HEK293 (cell line): ENCODE measurements around the gene TNS1.

Source experiments
- CTCF ChIA-PET: fragments of 350-600 bp; formaldehyde crosslinking; extraction: SDS; loops from one replicate; lab custom pipeline; 2021; ENCODE audit warnings: antibody characterized with exemption; lab: Yijun Ruan, JAX
- POLR2A ChIA-PET: fragments of 300-600 bp; formaldehyde crosslinking; extraction: SDS; loops from one replicate; lab custom pipeline; 2020; ENCODE audit warnings: antibody characterized with exemption, inconsistent platforms; lab: Yijun Ruan, JAX
- H3K27ac ChIP-seq: fragments of 200-500 bp; sonication (Bioruptor generic); 2 replicates; pipeline ENCODE4 v1.5.1; 2014; ENCODE audit warnings: low read depth, low read length, control low read depth, inconsistent platforms; ENCODE audit errors: extremely low read depth
- H3K36me3 ChIP-seq, 2 experiments: fragments of 200-500 bp in 1 of 2; sonication (Bioruptor generic) in 1 of 2; 1 replicate in 1 of 2; 2 replicates in 1 of 2; pipeline ENCODE4 v1.5.1; 2014 to 2017; ENCODE audit warnings: inconsistent platforms in 2 of 2, low read length in 2 of 2; ENCODE audit not compliant: control insufficient read depth in 2 of 2, insufficient read depth in 1 of 2
- H3K4me1 ChIP-seq: fragments of 200-500 bp; sonication (Bioruptor generic); 2 replicates; pipeline ENCODE4 v1.5.1; 2014; ENCODE audit warnings: mild to moderate bottlenecking, low read length, inconsistent platforms; ENCODE audit not compliant: control insufficient read depth, insufficient read depth
- H3K4me3 ChIP-seq: 2 replicates; pipeline ENCODE4 v1.5.1; 2011; ENCODE audit warnings: low read depth, mild to moderate bottlenecking, control low read depth, low read length, moderate library complexity
- H3K9me3 ChIP-seq: fragments of 200-500 bp; sonication (Bioruptor generic); 2 replicates; pipeline ENCODE4 v1.5.1; 2014; ENCODE audit warnings: low read depth, low read length, inconsistent platforms; ENCODE audit not compliant: control insufficient read depth, insufficient read depth
- FEZF1 ChIP-seq: fragments of 450-650 bp; formaldehyde crosslinking; IDR thresholded peaks from 2 replicates; pipeline ENCODE4 v1.5.1; 2016; ENCODE audit warnings: missing biosample characterization, missing genetic modification characterization
- KLF1 ChIP-seq: fragments of 450-650 bp; formaldehyde crosslinking; IDR thresholded peaks from 2 replicates; pipeline ENCODE4 v1.5.1; 2016; ENCODE audit warnings: missing biosample characterization, missing genetic modification characterization
- YY2 ChIP-seq: fragments of 450-650 bp; formaldehyde crosslinking; IDR thresholded peaks from 2 replicates; pipeline ENCODE4 v1.5.1; 2016; ENCODE audit warnings: missing biosample characterization, missing genetic modification characterization
- ZEB2 ChIP-seq: fragments of 450-650 bp; formaldehyde crosslinking; IDR thresholded peaks from 2 replicates; pipeline ENCODE4 v1.5.1; 2016; ENCODE audit warnings: missing biosample characterization, missing genetic modification characterization
- ZNF140 ChIP-seq: fragments of 450-650 bp; formaldehyde crosslinking; IDR thresholded peaks from 2 replicates; pipeline ENCODE4 v1.5.1; 2016; ENCODE audit warnings: missing biosample characterization, missing genetic modification characterization
- ZNF16 ChIP-seq: fragments of 450-650 bp; formaldehyde crosslinking; IDR thresholded peaks from 2 replicates; pipeline ENCODE4 v1.5.1; 2016; ENCODE audit warnings: low read depth, missing biosample characterization, missing genetic modification characterization
- ZNF48 ChIP-seq: fragments of 450-650 bp; formaldehyde crosslinking; IDR thresholded peaks from 2 replicates; pipeline ENCODE4 v1.5.1; 2016; ENCODE audit warnings: missing biosample characterization, missing genetic modification characterization
- ZNF501 ChIP-seq: fragments of 450-650 bp; formaldehyde crosslinking; IDR thresholded peaks from 2 replicates; pipeline ENCODE4 v1.5.1; 2016; ENCODE audit warnings: missing biosample characterization, missing genetic modification characterization
- ZNF510 ChIP-seq: fragments of 450-650 bp; formaldehyde crosslinking; IDR thresholded peaks from 2 replicates; pipeline ENCODE4 v1.5.1; 2018; ENCODE audit warnings: mild to moderate bottlenecking, missing genetic modification characterization, missing biosample characterization; ENCODE audit not compliant: insufficient replicate concordance
- ZNF521 ChIP-seq: fragments of 450-650 bp; formaldehyde crosslinking; IDR thresholded peaks from 2 replicates; pipeline ENCODE4 v1.5.1; 2017; ENCODE audit warnings: missing biosample characterization, mild to moderate bottlenecking, missing genetic modification characterization
- ZNF560 ChIP-seq: fragments of 450-650 bp; formaldehyde crosslinking; IDR thresholded peaks from 2 replicates; pipeline ENCODE4 v1.5.1; 2017; ENCODE audit warnings: missing biosample characterization, missing genetic modification characterization, borderline replicate concordance
- ZNF561 ChIP-seq: fragments of 450-650 bp; IDR thresholded peaks from 2 replicates; pipeline ENCODE4 v1.5.1; 2018; ENCODE audit warnings: missing biosample characterization, missing genetic modification characterization, borderline replicate concordance
- ZNF654 ChIP-seq: fragments of 450-650 bp; formaldehyde crosslinking; IDR thresholded peaks from 2 replicates; pipeline ENCODE4 v1.5.1; 2016; ENCODE audit warnings: low read depth, missing biosample characterization, missing genetic modification characterization
- ZNF664 ChIP-seq: fragments of 450-650 bp; formaldehyde crosslinking; IDR thresholded peaks from 2 replicates; pipeline ENCODE4 v1.5.1; 2016; ENCODE audit warnings: missing biosample characterization, missing genetic modification characterization
- ZNF747 ChIP-seq: fragments of 450-650 bp; formaldehyde crosslinking; IDR thresholded peaks from 2 replicates; pipeline ENCODE4 v1.5.1; 2016; ENCODE audit warnings: missing biosample characterization, missing genetic modification characterization
- ZNF830 ChIP-seq: fragments of 450-650 bp; IDR thresholded peaks from 2 replicates; pipeline ENCODE4 v1.5.0; 2018; ENCODE audit warnings: missing biosample characterization, missing genetic modification characterization, low read depth, mild to moderate bottlenecking, moderate library complexity
- TF ChIP-seq, protein P1 (sequence below): fragments of 450-650 bp; formaldehyde crosslinking; IDR thresholded peaks from 2 replicates; pipeline ENCODE4 v1.5.1; 2016; ENCODE audit warnings: missing biosample characterization, missing genetic modification characterization, borderline replicate concordance
- TF ChIP-seq, protein P2 (sequence below): fragments of 450-650 bp; formaldehyde crosslinking; IDR thresholded peaks from 2 replicates; pipeline ENCODE4 v1.5.1; 2017; ENCODE audit warnings: missing biosample characterization, missing genetic modification characterization
- TF ChIP-seq, protein P3 (sequence below): fragments of 450-650 bp; formaldehyde crosslinking; IDR thresholded peaks from 2 replicates; pipeline ENCODE4 v1.5.1; 2016; ENCODE audit warnings: missing biosample characterization, missing genetic modification characterization
- TF ChIP-seq, protein P4 (sequence below): fragments of 450-650 bp; formaldehyde crosslinking; IDR thresholded peaks from 2 replicates; pipeline ENCODE4 v1.5.1; 2016; ENCODE audit warnings: missing biosample characterization, missing genetic modification characterization
- TF ChIP-seq, protein P5 (sequence below): fragments of 450-650 bp; formaldehyde crosslinking; IDR thresholded peaks from 2 replicates; pipeline ENCODE4 v1.5.1; 2017; ENCODE audit warnings: missing biosample characterization, missing genetic modification characterization

Gene TNS1

DNA sequence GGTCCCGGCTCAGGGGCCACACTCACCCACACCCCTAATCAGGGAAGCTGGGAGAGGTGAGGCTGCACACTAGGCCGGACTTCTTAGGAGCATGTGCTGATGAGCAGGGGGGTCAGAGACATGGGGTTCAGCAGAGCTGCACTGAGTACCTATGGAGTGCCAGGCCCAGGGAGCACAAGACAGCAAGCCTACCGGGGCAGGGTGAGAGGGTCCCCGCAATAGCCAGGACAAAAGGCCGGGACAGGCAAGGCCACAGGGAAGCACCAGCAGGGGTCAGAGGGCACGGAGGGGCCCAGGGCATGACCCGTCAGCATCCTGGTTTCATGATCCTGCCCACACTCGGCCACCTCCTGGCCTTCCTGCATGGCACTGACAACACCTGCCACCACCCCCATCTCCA lies 73.5 kb downstream of the TNS1 start:
- POLR2A ChIA-PET, result no interaction called here
- Histone ChIP-seq H3K4me1 (no peaks in the 10 kb centered on the region), H3K27ac (no peak overlapping the region), H3K4me3 (no peak overlapping the region), H3K9me3 (no peaks in the 10 kb centered on the region), H3K36me3 (no peaks in the 10 kb centered on the region)
- CTCF ChIA-PET, result interaction anchor here (0.6 kb wide), 2 partner anchors 450 to 644 kb away, joined by 3 read pairs; no protein-coding TSS in a partner anchor
- TF ChIP-seq, protein P1, sequence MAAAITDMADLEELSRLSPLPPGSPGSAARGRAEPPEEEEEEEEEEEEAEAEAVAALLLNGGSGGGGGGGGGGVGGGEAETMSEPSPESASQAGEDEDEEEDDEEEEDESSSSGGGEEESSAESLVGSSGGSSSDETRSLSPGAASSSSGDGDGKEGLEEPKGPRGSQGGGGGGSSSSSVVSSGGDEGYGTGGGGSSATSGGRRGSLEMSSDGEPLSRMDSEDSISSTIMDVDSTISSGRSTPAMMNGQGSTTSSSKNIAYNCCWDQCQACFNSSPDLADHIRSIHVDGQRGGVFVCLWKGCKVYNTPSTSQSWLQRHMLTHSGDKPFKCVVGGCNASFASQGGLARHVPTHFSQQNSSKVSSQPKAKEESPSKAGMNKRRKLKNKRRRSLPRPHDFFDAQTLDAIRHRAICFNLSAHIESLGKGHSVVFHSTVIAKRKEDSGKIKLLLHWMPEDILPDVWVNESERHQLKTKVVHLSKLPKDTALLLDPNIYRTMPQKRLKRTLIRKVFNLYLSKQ (tag by site-specific recombination), result no peak
- TF ChIP-seq ZNF560 (tag by site-specific recombination), result no peak
- TF ChIP-seq ZNF140 (tag by site-specific recombination), result no peak
- TF ChIP-seq, protein P2, sequence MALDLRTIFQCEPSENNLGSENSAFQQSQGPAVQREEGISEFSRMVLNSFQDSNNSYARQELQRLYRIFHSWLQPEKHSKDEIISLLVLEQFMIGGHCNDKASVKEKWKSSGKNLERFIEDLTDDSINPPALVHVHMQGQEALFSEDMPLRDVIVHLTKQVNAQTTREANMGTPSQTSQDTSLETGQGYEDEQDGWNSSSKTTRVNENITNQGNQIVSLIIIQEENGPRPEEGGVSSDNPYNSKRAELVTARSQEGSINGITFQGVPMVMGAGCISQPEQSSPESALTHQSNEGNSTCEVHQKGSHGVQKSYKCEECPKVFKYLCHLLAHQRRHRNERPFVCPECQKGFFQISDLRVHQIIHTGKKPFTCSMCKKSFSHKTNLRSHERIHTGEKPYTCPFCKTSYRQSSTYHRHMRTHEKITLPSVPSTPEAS (tag by site-specific recombination), result no peak
- TF ChIP-seq ZNF501, result no peak
- no peak for TF ChIP-seq ZNF16 (tag by site-specific recombination)

DNA sequence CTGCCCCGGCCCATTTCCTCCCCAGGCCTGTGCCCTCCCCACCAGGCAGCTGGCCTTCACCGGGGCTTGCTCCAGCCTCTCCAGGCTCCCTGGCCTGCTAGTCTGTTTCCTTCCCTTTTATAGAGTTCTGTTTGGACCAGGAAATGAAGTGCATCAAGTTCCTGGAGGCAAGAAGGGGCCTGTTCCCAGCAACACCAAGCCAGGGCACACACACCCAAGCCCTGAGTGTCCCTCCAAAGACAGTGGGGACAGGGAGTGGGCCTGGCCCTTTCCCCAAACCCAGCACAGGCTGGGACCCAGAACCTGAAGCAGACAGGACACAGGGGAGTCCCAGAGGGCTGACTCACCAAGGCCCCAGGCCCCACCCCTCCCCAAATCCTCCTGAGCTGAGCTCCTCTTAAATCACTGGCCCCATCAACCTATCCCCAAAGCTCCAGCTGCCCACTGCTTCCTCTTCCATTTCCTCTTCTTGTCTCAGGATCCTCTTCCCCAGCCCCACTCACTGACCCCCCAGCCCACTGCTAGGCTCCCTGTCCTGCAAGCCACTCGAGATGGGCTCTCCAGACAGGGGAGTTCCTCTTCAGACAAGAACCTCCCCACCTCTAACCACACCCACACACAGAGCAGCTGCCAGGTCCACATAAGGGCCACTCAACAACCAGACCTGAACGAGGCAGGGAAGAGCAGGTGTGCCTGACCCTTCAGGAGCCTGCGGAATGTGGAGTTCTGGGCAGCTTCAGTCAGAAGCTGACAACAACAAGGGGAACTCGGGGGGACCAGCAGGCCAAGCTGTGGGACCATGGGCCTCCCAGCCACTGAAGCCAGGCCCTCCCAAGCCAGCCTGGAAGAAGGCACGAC lies 74.2 kb downstream of the TNS1 start:
- TF ChIP-seq ZNF561 (tag by site-specific recombination) (no peak), ZNF48 (tag by site-specific recombination) (no peak), KLF1 (peak; percentile 45; the same call in 1 of the 2 replicates)
- Histone ChIP-seq H3K27ac (no peak overlapping the region), H3K4me3 (no peak overlapping the region), H3K4me1 (no peaks in the 10 kb centered on the region), H3K9me3 (no peaks in the 10 kb centered on the region), H3K36me3 (no peaks in the 10 kb centered on the region)
- CTCF ChIA-PET, result interaction anchor here (0.6 to 0.9 kb wide), 3 partner anchors 42 to 645 kb away, joined by 3 read pairs; no protein-coding TSS in a partner anchor
- POLR2A ChIA-PET, result no interaction called here

DNA sequence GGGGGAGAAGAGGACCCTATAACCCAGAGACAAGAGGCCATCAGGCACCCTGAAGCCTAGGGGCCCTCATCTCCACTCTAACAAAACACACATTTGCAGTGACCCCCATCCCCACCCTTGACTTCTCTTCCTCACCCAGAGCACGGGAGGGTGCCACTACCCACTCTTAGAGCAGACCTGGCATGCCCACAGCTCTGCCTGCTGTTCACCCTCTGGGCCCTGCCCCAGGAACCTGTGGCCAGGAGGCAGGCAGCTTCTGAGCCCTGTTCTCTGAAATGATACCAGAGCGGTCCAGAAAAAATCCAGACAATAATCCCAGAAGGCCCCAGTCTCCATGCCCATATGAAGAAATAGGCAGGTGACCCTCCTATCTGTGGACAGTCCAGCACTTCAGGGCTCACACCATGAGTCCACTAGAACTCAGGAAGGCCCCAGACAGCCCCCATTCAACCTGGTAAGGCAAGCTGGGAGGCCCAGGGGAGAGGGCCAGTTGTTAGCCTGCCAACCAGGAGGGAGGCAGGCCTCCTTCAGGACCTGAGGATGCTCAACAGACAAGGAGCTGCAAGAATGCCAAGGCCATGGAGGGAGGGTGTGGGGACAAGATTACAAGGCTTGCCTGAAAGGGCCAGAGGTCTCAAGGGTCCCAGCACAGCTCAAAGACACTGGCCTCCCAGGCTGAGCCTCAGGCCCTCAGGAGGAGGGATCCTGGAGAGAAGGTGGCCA lies 75.0 kb downstream of the TNS1 start:
- Histone ChIP-seq H3K4me1 (no peaks in the 10 kb centered on the region), H3K4me3 (no peak overlapping the region), H3K36me3 (no peaks in the 10 kb centered on the region), H3K9me3 (no peaks in the 10 kb centered on the region), H3K27ac (no peak overlapping the region)
- CTCF ChIA-PET, result interaction anchor here (0.7 to 0.9 kb wide), 2 partner anchors 41 to 139 kb away, joined by 3 read pairs; no protein-coding TSS in a partner anchor
- POLR2A ChIA-PET, result no interaction called here
- TF ChIP-seq, protein P3, sequence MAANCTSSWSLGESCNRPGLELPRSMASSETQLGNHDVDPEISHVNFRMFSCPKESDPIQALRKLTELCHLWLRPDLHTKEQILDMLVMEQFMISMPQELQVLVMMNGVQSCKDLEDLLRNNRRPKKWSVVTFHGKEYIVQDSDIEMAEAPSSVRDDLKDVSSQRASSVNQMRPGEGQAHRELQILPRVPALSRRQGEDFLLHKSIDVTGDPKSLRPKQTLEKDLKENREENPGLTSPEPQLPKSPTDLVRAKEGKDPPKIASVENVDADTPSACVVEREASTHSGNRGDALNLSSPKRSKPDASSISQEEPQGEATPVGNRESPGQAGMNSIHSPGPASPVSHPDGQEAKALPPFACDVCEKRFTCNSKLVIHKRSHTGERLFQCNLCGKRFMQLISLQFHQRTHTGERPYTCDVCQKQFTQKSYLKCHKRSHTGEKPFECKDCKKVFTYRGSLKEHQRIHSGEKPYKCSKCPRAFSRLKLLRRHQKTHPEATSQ, result no peak
- TF ChIP-seq ZNF521 (tag by site-specific recombination) (no peak), ZNF510 (tag by site-specific recombination) (no peak), ZNF747 (tag by site-specific recombination) (no peak), ZNF664 (tag by site-specific recombination) (no peak), ZEB2 (no peak), FEZF1 (tag by site-specific recombination) (no peak), YY2 (tag by site-specific recombination) (no peak), ZNF830 (tag by site-specific recombination) (no peak), ZNF654 (tag by site-specific recombination) (no peak)
- TF ChIP-seq, protein P4, sequence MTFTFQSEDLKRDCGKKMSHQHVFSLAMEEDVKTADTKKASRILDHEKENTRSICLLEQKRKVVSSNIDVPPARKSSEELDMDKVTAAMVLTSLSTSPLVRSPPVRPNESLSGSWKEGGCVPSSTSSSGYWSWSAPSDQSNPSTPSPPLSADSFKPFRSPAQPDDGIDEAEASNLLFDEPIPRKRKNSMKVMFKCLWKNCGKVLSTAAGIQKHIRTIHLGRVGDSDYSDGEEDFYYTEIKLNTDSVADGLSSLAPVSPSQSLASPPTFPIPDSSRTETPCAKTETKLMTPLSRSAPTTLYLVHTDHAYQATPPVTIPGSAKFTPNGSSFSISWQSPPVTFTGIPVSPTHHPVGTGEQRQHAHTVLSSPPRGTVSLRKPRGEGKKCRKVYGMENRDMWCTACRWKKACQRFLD (tag by site-specific recombination), result no peak
- TF ChIP-seq, protein P5, sequence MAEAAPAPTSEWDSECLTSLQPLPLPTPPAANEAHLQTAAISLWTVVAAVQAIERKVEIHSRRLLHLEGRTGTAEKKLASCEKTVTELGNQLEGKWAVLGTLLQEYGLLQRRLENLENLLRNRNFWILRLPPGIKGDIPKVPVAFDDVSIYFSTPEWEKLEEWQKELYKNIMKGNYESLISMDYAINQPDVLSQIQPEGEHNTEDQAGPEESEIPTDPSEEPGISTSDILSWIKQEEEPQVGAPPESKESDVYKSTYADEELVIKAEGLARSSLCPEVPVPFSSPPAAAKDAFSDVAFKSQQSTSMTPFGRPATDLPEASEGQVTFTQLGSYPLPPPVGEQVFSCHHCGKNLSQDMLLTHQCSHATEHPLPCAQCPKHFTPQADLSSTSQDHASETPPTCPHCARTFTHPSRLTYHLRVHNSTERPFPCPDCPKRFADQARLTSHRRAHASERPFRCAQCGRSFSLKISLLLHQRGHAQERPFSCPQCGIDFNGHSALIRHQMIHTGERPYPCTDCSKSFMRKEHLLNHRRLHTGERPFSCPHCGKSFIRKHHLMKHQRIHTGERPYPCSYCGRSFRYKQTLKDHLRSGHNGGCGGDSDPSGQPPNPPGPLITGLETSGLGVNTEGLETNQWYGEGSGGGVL (tag by site-specific recombination), result no peak
